Peyer's patch (tissue), 4 donors: ENCODE data around the gene DDC.

Source experiments
- POLR2A ChIP-seq, 2 donors: fragments of 450-650 bp; IDR thresholded peaks; one replicate each; pipeline ENCODE4 v1.5.1; 2017; ENCODE audit warnings: antibody characterized with exemption in 2 of 2, mild to moderate bottlenecking in 2 of 2, moderate library complexity in 2 of 2
- TF ChIP-seq, protein P1 (sequence below), 6 experiments: fragments of 450-650 bp in 4 of 6; fragments of 200-600 bp in 2 of 6; sonication (generic) in 1 of 6; IDR thresholded peaks; one replicate each; pipeline ENCODE4 v1.5.1; 2017 to 2019; ENCODE audit warnings: antibody characterized with exemption in 6 of 6, mild to moderate bottlenecking in 3 of 6, moderate library complexity in 1 of 6

DNA sequence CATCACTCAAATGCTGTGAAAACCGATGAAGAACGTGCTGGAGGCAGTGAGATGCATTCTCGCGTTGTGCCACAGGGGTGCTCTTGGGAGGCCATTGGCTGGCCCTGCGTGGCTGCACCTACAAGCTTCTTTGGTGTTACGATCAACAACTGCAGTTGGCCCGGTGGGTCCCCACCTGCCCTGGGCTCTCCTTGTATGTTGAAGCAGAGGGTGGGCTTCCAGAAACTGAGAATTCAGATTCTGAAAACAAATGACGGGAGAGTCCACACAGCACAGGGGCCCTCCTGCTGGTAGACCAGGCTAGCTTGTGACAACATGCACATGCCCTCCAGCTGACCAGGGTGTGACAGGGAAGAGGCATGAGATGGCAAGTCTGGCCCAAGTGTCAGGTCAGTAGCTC, 23.7 kb upstream of the DDC start:
- no peak for TF ChIP-seq POLR2A (IDR thresholded peaks at IDR 0.05)
- TF ChIP-seq, protein P1, sequence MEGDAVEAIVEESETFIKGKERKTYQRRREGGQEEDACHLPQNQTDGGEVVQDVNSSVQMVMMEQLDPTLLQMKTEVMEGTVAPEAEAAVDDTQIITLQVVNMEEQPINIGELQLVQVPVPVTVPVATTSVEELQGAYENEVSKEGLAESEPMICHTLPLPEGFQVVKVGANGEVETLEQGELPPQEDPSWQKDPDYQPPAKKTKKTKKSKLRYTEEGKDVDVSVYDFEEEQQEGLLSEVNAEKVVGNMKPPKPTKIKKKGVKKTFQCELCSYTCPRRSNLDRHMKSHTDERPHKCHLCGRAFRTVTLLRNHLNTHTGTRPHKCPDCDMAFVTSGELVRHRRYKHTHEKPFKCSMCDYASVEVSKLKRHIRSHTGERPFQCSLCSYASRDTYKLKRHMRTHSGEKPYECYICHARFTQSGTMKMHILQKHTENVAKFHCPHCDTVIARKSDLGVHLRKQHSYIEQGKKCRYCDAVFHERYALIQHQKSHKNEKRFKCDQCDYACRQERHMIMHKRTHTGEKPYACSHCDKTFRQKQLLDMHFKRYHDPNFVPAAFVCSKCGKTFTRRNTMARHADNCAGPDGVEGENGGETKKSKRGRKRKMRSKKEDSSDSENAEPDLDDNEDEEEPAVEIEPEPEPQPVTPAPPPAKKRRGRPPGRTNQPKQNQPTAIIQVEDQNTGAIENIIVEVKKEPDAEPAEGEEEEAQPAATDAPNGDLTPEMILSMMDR (IDR thresholded peaks at IDR 0.05) = peak in 1 of 6 experiments; percentile 3
